HepG2 (cell line): Measurements from ENCODE around the gene TASOR2. TPM values are rescaled to one million over a fixed set of nuclear protein-coding genes. Genes with fewer than 3 reads are reported as not detected.

ENCODE experiments used
- BRD4 ChIP-seq: sonication (generic); formaldehyde crosslinking; IDR thresholded peaks from 2 replicates; pipeline ENCODE4 v1.4.0; 2020; ENCODE audit warnings: missing genetic modification reagents
- FIP1L1 ChIP-seq: fragments of 200-400 bp; formaldehyde crosslinking; IDR thresholded peaks from 2 replicates; pipeline ENCODE4 v1.6.1; 2018; ENCODE audit warnings: low read depth, mild to moderate bottlenecking, low read length, moderate library complexity, borderline replicate concordance; ENCODE audit not compliant: insufficient read depth
- MED8 ChIP-seq: sonication (generic); formaldehyde crosslinking; IDR thresholded peaks from 2 replicates; pipeline ENCODE4 v1.8.1; 2023; ENCODE audit warnings: mild to moderate bottlenecking, missing genetic modification reagents; ENCODE audit not compliant: insufficient replicate concordance
- MYC ChIP-seq: sonication (generic); formaldehyde crosslinking; IDR thresholded peaks from 2 replicates; pipeline ENCODE4 v1.9.0; 2021; ENCODE audit warnings: missing genetic modification reagents, borderline replicate concordance
- PCBP1 ChIP-seq: fragments of 200-400 bp; formaldehyde crosslinking; IDR thresholded peaks from 2 replicates; pipeline ENCODE4 v1.6.1; 2017; ENCODE audit warnings: mild to moderate bottlenecking, low read depth, low read length, borderline replicate concordance
- RAD51 ChIP-seq: fragments of 450-650 bp; IDR thresholded peaks from 2 replicates; pipeline ENCODE4 v1.6.1; 2016; ENCODE audit warnings: borderline replicate concordance
- ZBTB10 ChIP-seq: sonication (generic); formaldehyde crosslinking; IDR thresholded peaks from 2 replicates; pipeline ENCODE4 v1.4.0; 2020; ENCODE audit warnings: missing genetic modification reagents, borderline replicate concordance
- ZBTB2 ChIP-seq: sonication (generic); formaldehyde crosslinking; IDR thresholded peaks from 2 replicates; pipeline ENCODE4 v1.8.0; 2022; ENCODE audit warnings: low read depth, missing genetic modification reagents
- ZBTB42 ChIP-seq: sonication (generic); formaldehyde crosslinking; IDR thresholded peaks from 2 replicates; pipeline ENCODE4 v1.5.0; 2020; ENCODE audit warnings: mild to moderate bottlenecking, missing genetic modification reagents
- ZNF552 ChIP-seq: sonication (generic); formaldehyde crosslinking; IDR thresholded peaks from 2 replicates; pipeline ENCODE4 v1.9.0; 2022; ENCODE audit warnings: missing genetic modification reagents, mild to moderate bottlenecking, borderline replicate concordance
- ZNF687 ChIP-seq: sonication (generic); formaldehyde crosslinking; IDR thresholded peaks from 2 replicates; pipeline ENCODE4 v1.5.1; 2020; ENCODE audit warnings: mild to moderate bottlenecking, missing genetic modification reagents, moderate library complexity
- ZNF792 ChIP-seq: IDR thresholded peaks from 2 replicates; pipeline ENCODE4 v1.6.1; 2016
- polyA plus RNA-seq, 8 experiments: library from polyadenylated mRNA; depleted of rRNA in 3 of 8; stranded (reverse) in 7 of 8; unstranded in 1 of 8; fragments of >200 nt; fragmentation: Illumina TruSeq in 4 of 8; extraction: Trizol in 4 of 8; gene quantifications; 2 replicates each; pipeline versions ENCODE4 v1.2.1 to v1.2.3, GENCODE V29; 2011 to 2016; ENCODE audit warnings: low read depth in 4 of 8, missing spikeins in 1 of 8, mixed read lengths in 1 of 8; ENCODE audit not compliant: insufficient read depth in 1 of 8
- total RNA-seq, 5 experiments: library from RNA; depleted of rRNA; stranded (reverse); fragments of >200 nt; fragmentation: Illumina TruSeq; extraction: Trizol; gene quantifications; 2 replicates each; pipeline ENCODE4 v1.2.3, GENCODE V29; 2016; ENCODE audit warnings: low read depth in 1 of 5
- TF ChIP-seq, protein P1 (sequence below): sonication (generic); formaldehyde crosslinking; IDR thresholded peaks from 2 replicates; pipeline ENCODE4 v1.4.0; 2020; ENCODE audit warnings: mild to moderate bottlenecking, missing genetic modification reagents
- TF ChIP-seq, protein P2 (sequence below): sonication (generic); formaldehyde crosslinking; IDR thresholded peaks from 2 replicates; pipeline ENCODE4 v1.9.0; 2021; ENCODE audit warnings: missing genetic modification reagents, borderline replicate concordance
- TF ChIP-seq, protein P3 (sequence below): fragments of 450-650 bp; IDR thresholded peaks from 2 replicates; pipeline ENCODE4 v1.6.1; 2016

Gene TASOR2
- total and polyA plus RNA-seq, 2 of the 13 experiments (the other 11 are each of a cell fraction or from before 2014, with no cell fraction given), result 24.2 to 55.3 TPM

- TF ChIP-seq, protein P1, sequence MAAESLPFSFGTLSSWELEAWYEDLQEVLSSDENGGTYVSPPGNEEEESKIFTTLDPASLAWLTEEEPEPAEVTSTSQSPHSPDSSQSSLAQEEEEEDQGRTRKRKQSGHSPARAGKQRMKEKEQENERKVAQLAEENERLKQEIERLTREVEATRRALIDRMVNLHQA, result no peak
- TF ChIP-seq, protein P2, sequence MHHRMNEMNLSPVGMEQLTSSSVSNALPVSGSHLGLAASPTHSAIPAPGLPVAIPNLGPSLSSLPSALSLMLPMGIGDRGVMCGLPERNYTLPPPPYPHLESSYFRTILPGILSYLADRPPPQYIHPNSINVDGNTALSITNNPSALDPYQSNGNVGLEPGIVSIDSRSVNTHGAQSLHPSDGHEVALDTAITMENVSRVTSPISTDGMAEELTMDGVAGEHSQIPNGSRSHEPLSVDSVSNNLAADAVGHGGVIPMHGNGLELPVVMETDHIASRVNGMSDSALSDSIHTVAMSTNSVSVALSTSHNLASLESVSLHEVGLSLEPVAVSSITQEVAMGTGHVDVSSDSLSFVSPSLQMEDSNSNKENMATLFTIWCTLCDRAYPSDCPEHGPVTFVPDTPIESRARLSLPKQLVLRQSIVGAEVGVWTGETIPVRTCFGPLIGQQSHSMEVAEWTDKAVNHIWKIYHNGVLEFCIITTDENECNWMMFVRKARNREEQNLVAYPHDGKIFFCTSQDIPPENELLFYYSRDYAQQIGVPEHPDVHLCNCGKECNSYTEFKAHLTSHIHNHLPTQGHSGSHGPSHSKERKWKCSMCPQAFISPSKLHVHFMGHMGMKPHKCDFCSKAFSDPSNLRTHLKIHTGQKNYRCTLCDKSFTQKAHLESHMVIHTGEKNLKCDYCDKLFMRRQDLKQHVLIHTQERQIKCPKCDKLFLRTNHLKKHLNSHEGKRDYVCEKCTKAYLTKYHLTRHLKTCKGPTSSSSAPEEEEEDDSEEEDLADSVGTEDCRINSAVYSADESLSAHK (CRISPR knock-in tag), result peak; percentile 80; the same call in 1 of the 2 replicates
- TF ChIP-seq FIP1L1, result peak; percentile 85; the same call in 1 of the 2 replicates
- TF ChIP-seq ZNF792 (CRISPR knock-in tag), result peak; percentile 96
- peak; percentile 49 for TF ChIP-seq MED8 (CRISPR knock-in tag)
- TF ChIP-seq ZBTB2 (CRISPR knock-in tag), result peak; percentile 88
- TF ChIP-seq ZBTB10, result no peak
- peak; percentile 97 for TF ChIP-seq MYC (CRISPR knock-in tag)
- peak; percentile 60; the same call in 1 of the 2 replicates for TF ChIP-seq BRD4
- no peak for TF ChIP-seq PCBP1
- peak; percentile 100 for TF ChIP-seq ZNF687 (CRISPR knock-in tag)
- TF ChIP-seq RAD51, result no peak
- TF ChIP-seq, protein P3, sequence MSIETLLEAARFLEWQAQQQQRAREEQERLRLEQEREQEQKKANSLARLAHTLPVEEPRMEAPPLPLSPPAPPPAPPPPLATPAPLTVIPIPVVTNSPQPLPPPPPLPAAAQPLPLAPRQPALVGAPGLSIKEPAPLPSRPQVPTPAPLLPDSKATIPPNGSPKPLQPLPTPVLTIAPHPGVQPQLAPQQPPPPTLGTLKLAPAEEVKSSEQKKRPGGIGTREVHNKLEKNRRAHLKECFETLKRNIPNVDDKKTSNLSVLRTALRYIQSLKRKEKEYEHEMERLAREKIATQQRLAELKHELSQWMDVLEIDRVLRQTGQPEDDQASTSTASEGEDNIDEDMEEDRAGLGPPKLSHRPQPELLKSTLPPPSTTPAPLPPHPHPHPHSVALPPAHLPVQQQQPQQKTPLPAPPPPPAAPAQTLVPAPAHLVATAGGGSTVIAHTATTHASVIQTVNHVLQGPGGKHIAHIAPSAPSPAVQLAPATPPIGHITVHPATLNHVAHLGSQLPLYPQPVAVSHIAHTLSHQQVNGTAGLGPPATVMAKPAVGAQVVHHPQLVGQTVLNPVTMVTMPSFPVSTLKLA, result peak; percentile 93
- no peak for TF ChIP-seq ZBTB42
- peak; percentile 94; the same call in 1 of the 2 replicates for TF ChIP-seq ZNF552 (CRISPR knock-in tag)
These were observed at the start of gene TASOR2 (continued) for GRCh38 chr10:5684318-5684970.
